SIG-M5 treated with dmso at 0.1 percent for 504 hours (cell line): Measurements from ENCODE around the gene BCL2L14.
A peak's percentile ranks its signal among the peaks of the same experiment; 100 is the strongest.

ENCODE experiments used
- DNase-seq: peaks from one replicate; lab custom pipeline; 2025; ENCODE audit not compliant: unreplicated experiment; lab: John Stamatoyannopoulos, UW

BCL2L14 gene

DNA sequence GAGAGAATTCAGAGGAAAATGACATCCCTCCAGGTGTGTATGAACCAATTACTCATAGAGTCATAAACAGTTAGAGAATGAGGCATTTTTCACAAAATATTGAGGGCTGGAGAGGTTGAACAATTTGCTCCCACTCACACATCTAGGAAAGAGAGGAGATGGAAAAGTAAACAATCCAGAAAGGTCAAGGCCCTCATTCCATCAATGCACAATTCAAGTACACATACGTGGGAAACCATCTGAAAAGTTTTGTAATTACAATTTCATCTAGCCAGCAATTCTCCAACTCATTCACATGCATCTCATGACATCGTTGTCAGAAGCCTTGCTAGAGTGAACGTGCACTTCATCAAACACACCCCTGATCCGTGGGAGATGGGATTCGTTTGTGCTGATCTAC is 15.7 kb upstream of the BCL2L14 start:
- DNase-seq = no peak

DNA sequence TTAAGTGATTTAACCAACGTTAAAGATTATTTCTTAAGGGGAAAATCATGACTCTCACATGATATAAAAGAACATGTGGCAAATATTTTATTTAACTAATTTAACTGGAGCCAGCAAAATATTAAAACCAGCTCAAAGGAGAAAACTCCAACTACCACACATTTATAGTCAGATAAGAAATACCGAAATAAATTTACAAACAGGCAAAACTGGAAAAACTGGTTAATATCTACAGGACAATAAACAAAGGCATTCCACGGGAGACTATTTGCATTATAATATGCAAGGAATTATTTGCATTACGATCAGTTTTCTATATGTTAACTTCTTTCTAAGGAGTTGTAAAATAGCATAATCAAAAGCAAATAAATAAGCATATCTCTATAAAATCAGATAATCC is 13.8 kb upstream of the BCL2L14 start:
- no peak for DNase-seq

DNA sequence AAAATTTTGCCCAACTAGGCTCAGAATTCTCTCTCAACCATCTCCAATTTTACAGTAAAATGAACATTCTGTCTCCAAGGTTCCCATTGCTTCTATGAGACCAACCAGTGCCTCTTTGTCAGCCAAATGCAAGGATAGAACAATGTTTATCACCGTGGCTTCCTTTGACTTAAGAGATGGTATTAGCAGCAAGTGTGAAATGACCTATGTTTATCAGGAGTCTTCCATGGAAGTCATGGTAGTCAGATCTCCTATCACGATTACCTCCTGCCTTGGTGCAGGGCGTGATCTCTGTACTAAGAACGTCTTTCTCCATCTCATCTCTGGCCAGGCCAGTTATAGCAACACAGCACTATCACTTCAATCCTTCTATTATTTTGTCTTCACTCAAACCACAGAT is 6.1 kb upstream of the BCL2L14 start:
- DNase-seq = no peak

DNA sequence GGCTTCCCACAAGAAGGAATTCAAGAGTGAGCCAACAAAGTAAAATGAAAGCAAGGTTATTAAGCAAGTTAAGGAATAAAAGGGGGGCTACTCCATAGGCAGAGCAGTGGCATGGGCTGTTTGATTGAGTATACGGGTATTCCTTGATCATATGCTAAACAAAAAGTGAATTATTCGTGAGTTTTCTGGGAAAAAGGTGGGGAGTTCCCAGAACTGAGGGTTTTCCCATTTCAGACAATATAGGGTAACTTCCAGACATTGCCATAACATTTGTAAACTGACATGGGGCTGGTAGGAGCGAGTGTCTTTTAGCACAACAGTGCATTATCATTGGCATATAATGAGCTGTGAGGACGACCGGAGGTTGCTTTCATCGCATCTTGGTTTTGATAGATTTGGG is 2.0 kb upstream of the BCL2L14 start:
- DNase-seq = no peak

DNA sequence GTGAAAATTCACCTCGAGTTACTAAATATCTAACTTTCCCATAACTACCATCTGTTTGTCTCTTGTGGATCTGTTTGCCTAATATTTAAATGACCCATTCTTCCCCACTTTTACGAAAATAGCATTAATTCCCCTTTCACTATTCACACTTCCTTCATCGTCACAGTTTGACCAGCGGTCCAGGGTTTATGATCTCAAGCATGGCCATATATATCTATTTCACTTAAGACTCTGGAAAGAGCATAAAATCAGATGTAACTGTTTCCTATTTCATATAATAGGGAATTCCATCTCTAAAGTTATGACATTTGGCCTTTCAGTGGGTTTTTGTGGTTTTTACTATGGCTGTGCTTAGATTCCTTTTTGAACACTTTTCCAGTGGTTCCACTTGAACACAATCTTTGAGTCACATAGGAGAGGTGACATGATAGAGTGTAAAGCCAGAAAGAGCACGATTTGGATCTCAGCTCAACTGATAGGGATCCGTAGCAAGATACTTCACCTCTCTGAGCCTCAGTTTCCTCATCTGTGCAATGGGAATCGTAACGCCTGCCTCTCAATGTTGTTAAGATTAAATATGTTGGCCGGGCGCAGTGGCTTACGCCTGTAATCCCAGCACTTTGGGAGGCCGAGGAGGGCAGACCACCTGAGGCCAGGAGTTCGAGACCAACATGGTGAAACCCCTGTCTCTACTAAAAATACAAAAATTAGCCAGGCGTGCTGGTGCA is 754 bp upstream of the BCL2L14 start:
- no peak for DNase-seq

DNA sequence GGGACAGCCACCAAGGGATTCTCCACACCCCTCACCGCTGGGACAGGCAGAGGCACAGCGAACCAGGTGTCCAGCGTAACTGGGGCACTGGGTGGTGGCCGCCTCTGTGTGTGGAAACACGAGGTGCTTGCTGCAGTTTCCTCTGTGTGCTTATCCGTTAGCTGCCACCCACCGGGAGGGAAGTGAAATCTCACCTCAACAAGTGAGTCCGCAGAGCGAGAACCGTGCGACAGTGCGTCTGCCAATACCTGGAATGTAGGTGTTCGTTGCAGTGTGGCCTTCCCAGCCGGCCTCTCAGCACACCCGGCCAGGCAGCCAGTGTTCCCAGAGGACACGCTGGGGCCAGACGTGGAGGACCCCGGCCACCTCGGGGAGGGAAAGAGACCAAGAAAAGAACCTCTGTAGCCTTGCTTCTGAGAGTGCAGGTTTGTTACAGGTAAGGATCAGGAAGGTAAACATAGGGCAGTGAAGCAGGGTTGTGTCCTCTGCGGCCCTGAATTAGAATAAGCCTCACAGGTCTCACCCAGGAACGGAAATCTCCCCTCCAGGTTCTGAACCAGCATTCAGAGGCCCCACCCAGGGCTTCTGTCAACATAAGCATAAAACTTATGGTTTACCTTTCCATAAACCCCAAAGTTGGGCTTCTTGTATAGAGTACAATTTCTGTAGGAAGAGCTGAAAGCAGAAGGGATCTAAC is 1.5 kb downstream of the BCL2L14 start:
- no peak for DNase-seq

DNA sequence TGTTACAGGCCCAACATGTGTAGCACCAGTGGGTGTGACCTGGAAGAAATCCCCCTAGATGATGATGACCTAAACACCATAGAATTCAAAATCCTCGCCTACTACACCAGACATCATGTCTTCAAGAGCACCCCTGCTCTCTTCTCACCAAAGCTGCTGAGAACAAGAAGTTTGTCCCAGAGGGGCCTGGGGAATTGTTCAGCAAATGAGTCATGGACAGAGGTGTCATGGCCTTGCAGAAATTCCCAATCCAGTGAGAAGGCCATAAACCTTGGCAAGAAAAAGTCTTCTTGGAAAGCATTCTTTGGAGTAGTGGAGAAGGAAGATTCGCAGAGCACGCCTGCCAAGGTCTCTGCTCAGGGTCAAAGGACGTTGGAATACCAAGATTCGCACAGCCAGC is 8.6 kb downstream of the BCL2L14 start:
- no peak for DNase-seq

DNA sequence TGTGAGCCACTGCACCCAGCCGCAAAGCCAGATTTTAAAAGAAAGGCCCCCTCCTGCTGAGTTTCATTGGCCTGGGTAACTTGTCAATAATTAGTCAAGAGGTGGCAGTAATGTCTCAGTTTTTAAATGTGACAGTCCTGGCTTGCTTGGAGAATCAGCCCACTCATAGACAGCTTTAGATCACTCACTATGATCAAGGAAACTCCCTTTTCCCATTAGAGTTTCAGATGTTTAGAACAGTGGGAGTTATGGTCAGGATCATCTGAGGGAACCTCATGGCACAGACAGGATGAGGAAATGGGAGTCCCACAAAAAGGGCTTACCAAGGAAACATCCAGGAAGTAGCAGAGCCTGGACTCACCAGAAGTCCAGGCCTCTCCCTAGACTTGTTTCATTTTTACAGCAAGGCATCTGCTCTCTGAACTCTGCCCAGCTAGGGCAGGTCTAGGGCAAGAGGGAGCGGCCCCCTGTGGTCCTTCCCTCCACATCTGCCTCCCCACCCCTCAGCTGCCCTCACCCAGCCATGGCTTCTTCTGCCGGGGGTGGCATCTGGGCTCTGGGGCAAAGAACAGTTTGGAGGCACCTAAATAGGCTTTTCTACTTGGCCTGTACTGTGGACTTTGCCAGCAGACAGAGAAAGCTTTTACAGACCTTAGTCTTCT is 11.2 kb downstream of the BCL2L14 start:
- peak; percentile 51 for DNase-seq

DNA sequence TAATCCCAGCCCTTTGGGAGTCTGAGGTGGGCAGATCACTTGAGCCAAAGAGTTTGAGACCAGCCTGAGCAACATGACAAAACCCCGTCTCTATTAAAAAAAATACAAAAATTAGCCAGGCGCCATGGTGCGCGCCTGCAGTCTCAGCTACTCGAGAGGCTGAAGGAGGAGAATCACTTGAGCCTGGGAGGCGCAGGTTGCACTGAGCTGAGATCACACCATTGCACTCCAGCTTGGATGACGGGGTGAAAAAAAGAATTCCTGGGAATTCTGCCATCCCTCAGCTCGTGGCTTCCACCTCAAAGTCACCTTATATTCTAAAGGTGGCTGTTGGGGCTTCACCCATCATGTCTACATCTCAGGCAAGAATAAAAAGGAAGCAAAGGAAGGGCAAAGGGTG is 12.9 kb downstream of the BCL2L14 start:
- DNase-seq = no peak

DNA sequence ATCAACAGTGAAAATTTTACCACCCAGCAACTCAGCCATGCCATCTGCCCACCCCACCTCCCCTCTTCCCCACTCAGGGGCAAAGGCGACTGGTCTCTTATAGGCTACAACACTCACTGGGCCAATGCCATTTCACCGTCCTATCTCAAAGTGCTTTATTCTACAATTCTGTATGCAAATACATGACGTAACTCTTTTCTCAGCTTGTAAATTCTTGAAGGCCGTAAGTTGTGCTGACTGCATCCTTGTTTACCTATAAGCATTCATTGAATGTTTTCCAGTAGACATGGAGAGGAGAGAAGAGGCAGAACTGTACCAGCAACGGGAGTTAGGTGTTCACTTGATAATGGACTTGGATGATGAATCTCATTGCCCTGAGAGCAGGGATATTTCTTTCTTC is 15.6 kb downstream of the BCL2L14 start:
- no peak for DNase-seq

DNA sequence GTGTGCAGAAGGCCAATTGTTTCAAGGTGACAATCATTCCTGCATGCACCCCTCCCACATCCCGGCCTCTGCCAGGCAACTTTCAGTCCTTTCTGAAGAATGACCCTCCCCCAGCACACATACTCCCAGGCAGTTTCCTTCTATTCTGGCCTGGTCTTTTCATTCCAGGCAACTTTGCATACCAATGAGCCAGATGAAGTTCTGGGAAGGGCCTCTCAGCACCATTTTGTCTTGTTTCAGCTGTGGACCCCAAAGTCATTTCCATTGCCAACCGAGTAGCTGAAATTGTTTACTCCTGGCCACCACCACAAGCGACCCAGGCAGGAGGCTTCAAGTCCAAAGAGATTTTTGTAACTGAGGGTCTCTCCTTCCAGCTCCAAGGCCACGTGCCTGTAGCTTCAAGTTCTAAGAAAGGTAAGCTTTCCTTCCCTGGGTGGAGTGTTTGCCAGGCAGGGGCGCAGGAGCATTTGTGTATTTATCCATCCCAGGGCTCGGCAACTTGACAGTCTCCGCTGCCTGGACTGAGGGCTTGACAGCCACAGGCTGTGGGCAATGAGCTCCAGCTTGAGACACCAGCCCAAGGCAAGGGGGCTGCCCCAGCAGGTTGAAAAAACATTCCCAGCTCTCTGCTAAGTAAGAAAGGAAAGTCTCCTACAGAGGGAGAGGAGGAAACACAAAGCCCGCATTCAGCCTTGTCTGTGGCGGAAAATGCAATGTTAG is 16.4 kb downstream of the BCL2L14 start:
- DNase-seq = no peak

DNA sequence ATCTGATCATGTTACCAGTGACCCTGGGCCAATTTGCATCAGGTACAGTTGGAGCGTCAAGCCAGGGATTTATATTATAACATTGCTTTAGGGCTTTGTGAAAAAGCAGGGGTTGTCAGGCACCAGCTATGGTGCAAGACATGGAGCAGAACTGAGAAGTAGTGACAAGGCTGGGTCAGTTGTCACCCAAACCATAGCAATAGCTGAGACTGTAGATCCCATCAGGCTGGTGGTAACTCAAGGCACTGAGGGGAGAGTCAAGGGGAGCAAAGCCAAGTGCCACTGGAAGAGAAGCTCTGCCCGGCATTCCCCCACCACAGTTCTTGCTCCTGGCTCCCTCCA is 16.9 kb downstream of the BCL2L14 start:
- no peak for DNase-seq

DNA sequence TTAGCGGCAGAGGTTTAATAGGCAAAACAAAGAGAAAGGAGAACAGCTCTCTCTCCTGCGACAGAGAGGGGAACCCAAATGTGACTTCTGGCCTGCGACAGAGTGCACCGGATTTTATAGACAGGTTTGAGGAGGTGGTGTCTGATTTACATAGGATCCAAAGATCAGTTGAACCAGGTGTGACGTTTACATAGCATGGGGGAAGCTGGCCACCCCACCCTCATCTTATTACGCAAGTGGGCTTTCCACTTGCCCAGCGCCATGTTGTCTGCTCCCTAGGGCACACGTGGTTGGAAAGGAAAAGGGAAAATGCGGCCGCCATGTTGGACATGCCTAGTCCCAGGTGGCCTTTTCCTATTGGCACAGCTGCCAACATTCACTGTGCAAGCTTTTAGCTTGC is 17.4 kb downstream of the BCL2L14 start:
- DNase-seq = no peak

DNA sequence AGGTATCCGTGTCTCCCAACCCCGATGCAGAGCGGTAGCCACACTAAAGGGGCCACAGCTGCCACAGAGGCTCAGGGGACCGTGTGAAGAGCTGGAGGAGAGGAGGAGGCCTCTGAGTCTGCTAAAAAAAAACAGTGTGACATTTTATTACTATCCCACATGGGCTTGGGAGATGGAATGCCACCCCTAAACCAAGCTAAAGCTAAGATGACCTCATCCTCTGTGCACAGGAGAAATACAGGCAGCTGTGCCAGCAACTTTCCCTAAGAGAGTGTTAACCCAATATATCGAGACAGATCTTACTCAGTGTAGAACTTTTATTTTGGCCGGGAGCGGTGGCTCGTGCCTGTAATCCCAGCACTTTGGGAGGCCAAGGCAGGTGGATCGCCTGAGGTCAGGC is 18.0 kb downstream of the BCL2L14 start:
- DNase-seq = no peak

DNA sequence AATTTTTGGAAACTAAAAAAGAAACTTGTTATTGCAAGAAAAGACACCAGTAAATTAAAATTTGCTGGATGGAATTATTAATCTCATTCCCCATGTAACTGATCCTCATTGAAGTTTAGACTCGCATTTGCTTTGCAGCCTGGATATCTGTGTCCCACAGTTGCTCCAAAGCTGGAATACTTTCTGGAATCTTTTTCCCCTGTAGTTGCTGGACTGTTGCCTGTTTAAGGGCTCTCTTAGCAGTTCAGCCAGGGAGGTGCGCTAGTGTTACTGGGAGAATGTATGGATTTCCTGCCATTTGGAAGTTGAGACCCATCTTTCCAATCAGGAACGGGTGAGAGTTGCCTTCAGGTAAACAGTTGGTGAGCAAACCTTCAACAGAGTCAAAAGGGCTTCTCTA is 20.3 kb downstream of the BCL2L14 start:
- no peak for DNase-seq

DNA sequence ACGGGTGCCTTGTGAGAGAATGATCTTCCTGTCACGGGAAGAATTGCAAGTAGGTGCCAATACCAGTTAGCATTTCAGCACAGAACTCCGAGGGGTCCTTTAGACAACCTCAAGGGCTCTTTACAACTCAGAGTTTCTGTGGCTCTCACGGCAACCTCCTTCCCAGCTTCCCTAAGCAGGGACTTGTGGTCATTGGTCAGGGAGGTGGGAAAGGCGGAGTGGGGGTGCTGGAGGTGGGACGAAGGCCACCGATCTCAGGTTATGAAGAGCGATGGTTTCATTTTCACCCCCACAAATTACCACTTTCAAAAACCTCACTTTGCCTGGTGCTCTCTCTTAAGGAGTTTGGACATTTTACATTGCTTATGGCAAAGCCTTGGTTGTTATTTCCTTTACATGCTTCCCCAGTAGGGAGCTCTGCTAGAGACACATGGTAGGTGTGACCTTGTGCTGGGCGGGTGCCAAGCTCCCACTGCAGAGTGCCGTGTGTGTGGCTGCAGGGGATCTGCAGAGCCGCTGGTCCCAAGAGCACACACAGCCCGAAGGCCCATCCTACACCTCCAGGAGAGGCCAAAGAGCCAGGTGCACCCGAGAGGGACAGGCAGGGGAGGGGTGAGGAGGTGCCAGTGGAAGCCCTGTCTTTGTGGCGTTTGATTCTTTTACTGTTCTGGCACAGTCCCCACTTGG is 21.4 kb downstream of the BCL2L14 start:
- no peak for DNase-seq

DNA sequence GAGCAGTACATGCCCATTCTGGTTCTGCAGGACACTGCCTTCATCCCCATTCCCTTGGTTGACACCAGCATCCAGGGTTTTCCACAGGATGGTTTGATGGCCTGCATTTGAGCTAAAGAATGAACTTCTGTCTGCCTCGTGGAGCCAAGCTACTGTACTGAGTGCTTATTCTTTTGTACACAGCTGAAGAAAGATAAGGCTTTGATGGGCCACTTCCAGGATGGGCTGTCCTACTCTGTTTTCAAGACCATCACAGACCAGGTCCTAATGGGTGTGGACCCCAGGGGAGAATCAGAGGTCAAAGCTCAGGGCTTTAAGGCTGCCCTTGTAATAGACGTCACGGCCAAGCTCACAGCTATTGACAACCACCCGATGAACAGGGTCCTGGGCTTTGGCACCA is 23.7 kb downstream of the BCL2L14 start:
- no peak for DNase-seq

DNA sequence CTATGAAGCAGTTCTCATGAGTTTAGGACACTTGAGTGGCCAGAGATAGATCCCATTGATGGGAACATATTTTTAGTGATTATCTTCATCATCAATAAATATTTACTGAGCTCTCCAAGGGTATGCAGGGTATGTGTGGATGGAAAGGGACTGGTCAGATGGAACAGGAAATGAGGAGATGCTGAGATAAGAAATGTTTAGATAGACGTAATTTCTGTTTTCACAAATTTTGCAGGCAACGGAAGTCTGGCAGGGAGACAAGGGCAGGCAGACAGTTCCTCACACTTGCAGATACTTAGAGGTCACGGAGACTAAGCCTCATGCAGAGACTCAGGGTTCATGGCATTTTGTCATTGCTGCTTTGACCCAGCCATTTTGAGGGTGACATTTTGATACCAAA is 24.3 kb downstream of the BCL2L14 start:
- no peak for DNase-seq

DNA sequence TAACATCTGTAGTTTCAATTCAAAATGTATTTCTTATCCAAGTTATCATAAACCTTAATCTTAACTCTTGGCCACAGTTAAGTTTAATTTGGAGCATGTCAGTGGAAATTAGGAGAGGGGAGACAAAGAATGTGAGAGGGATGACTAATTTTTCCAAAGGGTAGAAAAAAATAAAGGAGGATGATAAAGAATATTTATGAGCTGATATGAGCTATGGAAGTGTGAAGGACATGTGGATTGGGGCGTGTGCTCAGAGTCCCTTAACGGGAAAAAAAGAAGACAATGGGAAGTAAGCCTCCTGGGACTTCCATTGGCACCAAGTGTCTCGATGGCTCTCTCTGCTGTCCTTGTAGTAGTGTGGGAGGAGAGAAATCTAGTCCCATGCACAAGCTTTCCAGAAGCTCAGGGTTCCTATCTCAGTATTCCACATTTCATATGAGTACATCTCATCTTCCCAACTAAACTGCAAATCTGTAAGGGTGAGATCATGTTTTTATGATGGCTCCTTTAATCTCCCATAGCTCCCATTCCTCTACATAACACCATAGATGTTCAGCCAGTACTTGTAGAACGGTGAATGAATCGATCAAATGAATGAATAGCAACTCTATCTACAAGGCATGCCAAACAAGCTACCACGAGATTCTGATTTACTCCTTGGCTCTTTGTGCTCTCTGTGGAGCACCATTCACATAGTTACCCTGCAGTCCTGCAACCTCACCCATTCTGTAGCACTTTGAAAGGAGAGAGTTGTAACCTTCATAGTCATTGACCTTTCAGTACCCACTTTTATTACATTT is 27.4 kb downstream of the BCL2L14 start:
- DNase-seq = no peak

DNA sequence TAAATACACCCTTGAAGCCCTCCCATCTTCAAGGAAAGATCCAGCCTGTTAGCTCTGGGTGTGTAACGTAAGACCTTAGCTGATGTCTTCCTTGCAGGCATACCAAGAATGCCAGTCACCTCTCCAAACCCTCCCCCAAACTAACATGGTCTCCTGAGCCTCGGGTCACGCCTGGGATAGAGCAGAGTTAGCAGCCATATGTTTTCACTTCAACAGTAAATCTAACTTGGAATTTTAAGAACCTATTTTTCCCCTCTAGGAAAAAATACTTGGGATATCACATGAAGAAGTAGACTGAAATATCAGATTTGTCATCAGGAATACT is 27.9 kb downstream of the BCL2L14 start:
- no peak for DNase-seq

DNA sequence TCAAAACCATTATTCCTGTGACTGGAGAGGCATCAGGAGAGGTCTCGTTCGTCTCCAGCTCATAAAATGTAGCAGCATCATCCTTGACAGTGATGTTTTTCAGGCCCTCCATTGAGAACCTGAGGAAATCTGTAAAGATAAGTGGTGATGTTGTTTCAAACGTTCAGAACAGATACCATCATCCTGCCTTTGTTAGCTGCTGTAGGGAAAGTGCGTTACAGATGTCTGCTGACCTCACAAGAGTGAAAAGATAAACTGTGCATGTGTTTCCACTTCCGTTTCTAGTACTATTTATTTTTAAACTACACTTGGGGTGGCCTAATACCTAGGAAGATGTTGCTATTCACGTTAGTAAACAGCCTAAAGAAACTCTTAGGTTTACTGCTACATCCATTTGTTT is 28.4 kb downstream of the BCL2L14 start:
- DNase-seq = no peak
